ENCODE measurements around the gene BABAM2.

- TF ChIP-seq CTCF (IDR thresholded peaks at IDR 0.05) (no peak), POLR2A (IDR thresholded peaks at IDR 0.05) (no peak)
Measured at GRCh38 chr2:28338046-28338817, 447.7 kb downstream of the BABAM2 start.

Measured in right lobe of liver (tissue), 4 donors.